Muscle of arm (tissue), 12 donors: ENCODE data around the gene CYP46A1. TPM values are rescaled to one million over a fixed set of nuclear protein-coding genes. Genes with fewer than 3 reads are reported as not detected.

Experiments used
- DNase-seq: peaks from one replicate; pipeline ENCODE4 v3.0.0-alpha.2; 2013
- polyA plus RNA-seq, 12 donors: library from polyadenylated mRNA; unstranded; fragments of 120-200 nt; gene quantifications; one replicate each; pipeline ENCODE4 v1.2.1, GENCODE V29; 2013; ENCODE audit not compliant: insufficient read length in 12 of 12

The CYP46A1 gene
- polyA plus RNA-seq, 12 donors, result 1.9 to 6.5 (median 3.1) TPM; not detected in 1

DNA sequence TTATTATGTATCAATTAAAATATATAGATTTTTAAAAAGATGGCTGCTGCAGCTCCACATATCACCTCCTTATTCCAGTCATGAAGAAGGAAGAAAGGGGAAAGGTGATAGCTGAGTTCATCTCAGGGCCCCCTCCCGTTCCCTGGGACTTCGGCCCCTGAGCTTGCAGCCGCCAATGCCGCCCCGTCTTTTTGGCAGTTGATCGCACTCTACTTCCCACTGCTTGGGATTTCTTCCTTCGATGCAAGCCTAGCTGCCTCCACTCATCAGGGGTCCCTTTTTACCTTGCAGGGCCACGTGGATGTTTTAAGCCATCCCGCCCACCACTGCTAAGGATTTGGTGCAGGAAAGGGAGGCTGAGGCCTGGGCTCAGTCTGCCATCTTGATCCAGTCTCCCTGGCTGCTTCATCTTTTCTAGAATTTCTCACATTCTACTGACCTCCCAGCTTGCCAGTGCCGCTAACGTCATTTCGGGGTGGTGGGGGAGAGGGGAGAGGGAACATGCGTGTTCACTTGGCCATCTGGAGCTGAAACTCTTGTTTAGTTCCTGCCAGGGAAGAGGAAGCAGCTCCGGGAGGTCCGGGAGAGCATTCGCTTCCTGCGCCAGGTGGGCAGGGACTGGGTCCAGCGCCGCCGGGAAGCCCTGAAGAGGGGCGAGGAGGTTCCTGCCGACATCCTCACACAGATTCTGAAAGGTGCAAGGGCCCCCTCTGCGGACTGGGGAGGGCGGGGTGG, 31.3 kb downstream of the CYP46A1 start:
- DNase-seq, result no peak

DNA sequence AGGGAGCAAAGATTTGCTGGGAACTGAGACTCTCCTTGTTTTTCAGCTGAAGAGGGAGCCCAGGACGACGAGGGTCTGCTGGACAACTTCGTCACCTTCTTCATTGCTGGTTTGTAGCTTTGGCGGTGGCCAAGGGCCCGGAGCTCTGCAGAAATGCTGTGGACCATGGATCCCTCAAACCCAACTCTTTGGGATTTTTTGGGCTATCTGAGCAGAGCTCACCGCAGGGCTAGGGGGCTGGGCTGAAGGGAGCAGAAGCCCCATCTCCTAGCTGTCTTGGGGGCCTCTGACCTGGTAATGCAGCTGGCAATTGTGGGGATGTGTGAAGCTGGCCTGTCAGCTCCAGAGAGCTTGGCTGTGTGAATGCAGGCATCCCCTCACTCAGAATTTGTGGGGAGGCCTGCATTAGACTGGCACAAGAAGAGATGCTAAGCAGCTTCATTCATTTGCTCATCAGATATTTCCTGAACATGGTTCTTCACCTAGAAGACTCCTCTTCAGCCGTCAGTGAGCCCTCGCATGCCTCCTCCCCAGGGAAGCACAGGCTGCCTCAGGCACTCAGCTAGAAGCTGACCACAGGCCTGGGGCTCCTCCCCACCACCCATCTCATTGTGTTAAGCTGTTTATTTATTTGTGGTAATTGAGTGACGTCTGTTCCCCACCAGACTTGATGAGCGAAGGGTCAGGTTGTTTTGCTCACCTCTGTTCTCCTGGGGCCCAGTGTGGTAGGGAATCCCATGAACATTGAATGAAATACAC, 32.2 kb downstream of the CYP46A1 start:
- no peak for DNase-seq

DNA sequence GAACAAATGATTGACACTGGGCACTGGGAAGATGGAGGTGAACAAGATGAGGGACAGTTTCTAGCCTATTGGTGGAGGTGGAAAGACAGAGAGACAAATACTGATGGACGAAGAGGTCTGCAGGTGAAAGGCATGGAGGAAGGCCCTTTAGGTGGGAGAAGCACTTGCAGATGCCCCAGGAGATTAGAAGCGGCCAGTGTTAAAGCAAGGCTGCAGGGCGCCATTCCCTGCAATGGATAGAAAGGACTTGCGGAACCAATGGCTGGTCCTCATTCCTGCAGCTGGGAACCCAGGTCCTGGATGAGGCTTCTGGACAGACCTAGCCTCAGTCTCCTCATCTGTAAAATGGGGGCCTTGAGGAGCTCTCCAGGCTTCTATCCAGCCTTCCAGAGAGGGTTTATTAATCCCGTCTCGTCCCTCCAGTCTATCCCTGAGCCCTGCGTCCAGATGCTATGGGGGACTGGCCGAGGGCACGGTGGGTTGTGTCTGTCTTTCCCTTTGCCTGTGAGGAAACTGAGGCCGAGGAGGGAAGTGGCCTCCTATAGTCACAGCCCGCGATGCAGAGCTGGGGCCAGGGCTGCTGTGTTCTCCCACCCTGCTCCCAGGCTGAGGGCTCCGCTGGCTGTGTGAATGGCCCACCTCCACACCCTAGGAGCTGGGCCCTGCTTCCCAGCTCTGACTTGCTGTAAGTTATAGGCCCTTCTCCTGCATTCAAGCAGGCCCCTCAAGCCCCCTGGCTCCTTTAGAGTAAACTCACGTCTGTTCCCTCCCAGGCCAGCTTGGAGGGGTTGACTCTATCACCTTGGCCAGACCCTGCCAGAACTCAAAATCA, 33.0 kb downstream of the CYP46A1 start:
- DNase-seq, result no peak

DNA sequence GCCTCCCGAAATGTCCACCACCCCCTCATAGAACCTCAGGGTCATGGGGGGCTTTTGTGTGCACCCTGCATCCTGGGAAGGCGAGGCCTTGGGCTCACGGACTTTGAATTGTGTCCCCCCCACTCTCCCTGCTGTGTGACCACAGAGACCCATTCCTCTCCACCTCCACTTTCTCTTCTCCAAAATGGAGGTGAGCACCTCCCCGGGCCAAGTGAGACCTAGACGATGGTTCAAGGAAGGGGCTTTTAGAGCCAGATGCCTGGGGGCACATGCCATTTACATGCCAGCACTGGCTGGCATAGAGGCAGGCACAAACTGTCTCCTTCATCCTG, 33.5 kb downstream of the CYP46A1 start:
- no peak for DNase-seq

DNA sequence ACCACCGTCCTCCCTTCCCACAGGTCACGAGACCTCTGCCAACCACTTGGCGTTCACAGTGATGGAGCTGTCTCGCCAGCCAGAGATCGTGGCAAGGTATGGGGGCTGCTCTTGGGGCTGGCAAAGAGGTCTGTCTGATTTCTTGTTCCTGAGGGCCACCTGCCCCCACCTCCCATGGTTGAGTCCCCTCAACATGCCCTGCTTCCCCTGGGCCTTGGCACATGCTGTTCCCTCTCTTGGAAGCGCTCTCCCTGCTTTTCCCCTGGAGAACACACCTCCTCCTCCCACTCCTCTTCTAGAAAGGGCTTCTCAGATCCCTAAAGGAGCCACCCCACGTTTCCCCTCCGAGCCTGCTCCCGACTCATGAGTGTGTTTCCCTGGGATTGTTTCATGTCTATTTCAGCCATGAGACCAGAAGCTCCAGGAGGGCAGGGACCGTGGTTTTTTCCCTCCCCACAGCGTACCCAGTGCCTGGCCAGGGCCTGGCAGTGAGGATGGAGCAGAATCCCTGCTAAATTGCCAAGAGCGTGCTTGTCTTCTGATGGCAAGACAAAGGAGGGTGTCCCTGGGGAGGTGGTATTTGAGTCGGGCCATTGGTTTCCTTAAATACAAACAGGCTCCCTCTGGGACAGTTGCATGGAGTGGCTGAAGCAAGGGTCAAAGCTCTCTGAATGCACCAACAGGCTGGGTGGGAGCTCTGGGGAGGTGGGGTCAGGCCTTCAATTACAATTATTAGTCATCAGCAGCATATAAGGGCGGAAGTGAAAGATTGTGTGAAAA, 34.1 kb downstream of the CYP46A1 start:
- DNase-seq, result no peak

DNA sequence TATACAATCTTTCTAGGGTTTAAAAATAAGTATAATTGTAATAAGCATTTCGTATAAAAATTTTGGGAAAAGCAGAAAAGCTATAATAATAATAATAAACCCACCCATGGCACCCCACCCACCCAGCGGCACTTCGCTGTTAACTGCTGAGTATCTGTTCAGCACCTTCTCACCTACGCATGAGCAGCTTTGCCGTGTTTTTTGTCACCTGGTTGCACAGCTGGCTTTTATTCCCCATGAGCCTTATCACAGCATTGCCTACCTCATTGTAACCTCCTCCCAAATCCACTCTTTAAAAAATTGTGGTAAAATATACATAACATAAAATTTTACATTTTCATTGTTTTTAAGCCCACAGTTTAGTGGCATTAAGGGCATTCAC, 34.7 kb downstream of the CYP46A1 start:
- no peak for DNase-seq

DNA sequence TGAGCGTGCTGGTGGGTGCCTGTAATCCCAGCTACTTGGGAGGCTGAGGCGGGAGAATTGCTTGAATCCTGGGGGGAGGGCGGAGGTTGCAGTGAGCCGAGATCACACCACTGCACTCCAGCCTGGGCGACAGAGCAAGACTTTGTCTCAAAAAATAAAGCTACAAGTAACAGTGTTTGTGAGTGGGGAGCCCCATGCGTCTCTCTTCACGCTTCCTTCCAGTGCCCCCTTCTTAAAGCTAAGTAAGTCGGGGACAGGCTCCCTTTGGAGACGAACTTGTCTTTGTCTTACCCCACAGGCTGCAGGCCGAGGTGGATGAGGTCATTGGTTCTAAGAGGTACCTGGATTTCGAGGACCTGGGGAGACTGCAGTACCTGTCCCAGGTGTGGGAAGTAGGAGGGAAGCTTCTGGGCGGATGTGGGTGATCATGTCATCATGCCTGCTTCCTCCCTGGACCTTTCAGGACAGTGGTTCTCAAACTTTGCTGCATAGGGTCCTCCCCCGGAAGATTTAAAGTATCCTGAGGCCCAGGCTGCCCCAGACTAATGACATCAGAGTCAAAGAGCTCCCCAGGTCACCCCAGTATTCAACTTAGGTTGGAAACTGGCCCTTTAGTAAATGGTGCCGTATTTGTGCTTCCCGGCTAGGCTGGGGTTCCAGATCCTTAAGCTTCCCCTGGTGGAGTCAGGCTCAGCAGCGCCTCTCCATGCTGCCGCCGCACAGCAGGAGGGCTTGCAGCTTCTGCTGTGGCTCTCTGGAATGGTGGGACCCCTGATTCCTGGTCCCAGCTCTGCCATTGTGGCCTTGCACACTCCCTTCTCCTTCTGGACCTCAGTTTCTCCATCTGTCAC, 37.1 kb downstream of the CYP46A1 start:
- no peak for DNase-seq

DNA sequence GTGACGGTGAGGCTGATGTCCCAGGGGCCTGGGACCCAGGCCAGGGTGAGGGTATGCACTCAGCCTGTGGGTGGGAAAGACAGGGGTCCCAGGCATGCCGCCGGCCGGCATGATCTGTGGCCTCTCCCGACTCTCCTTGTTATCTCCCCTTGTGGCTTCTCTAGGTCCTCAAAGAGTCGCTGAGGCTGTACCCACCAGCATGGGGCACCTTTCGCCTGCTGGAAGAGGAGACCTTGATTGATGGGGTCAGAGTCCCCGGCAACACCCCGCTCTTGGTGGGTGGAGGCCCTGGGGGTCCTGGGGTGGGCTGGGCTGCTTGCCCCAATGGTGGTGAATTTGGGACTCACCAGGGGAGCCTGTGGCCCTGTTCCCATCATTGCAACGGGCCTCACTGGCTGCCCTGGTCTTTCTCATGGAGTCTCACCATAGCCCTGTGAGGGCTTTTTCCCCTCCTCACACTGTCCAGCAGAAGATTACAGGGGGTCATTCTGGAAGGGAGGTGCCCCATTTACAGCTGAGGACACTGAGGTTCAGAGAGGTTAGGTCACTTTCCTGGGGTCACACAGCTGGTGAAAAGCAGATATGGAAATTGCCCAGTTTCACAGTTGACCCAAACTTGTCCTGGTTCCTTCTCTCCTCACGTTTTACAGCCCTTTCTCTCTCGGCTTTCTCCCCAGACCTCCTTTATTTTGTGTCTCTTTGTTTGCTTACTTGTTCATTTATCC, 37.9 kb downstream of the CYP46A1 start:
- DNase-seq, result no peak

DNA sequence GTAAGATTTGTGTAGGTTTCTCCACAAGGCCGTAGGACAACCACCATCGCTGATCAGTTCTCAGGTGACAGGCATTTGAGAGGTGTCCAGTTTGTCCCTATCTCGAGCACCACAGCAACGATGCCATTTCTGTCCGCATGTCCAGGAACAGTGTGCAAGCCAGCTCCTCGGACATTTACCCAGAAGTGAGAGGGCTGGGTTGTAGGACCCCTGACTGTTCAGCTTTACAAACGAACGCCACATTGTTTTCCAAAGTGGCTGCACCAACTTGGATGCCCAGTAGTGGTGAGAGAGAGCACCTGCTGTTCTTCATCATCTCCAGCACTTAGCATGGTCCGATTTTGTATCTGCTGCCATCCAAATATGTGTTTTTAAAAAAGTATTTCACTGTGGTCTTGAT, 38.6 kb downstream of the CYP46A1 start:
- no peak for DNase-seq

DNA sequence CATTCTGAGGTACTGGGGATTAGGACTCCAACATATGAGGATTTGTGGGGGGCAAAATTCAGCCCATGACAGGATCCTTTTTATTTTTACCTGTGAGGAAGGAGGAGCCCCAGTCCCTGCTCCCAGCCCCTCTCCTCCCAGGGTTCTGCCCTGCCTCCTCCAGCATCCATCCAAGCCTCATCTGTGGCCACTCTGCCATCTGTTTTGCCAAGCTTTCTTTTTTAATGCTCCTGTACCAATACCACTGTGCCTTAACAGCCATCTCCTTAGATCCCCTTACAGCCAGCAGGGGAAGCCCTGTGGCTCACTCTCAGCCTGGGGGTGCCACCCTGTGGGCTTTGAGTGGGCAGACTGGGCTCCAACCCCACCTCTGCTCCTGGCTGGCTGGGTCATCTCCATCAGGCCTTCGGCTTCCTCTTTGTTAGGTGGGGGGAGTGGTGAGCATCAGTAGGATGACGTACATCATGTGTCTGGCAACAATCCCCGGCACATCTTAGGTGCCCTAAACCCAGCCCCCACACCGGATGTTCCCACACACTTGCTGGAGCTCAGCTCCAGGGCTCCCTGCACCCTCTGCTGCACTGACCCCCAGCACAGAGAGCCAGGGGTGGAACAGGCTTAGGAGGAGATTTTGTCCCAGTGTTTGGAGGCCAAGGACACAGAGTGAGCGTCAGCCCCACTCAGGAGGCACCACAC, 40.2 kb downstream of the CYP46A1 start:
- no peak for DNase-seq

DNA sequence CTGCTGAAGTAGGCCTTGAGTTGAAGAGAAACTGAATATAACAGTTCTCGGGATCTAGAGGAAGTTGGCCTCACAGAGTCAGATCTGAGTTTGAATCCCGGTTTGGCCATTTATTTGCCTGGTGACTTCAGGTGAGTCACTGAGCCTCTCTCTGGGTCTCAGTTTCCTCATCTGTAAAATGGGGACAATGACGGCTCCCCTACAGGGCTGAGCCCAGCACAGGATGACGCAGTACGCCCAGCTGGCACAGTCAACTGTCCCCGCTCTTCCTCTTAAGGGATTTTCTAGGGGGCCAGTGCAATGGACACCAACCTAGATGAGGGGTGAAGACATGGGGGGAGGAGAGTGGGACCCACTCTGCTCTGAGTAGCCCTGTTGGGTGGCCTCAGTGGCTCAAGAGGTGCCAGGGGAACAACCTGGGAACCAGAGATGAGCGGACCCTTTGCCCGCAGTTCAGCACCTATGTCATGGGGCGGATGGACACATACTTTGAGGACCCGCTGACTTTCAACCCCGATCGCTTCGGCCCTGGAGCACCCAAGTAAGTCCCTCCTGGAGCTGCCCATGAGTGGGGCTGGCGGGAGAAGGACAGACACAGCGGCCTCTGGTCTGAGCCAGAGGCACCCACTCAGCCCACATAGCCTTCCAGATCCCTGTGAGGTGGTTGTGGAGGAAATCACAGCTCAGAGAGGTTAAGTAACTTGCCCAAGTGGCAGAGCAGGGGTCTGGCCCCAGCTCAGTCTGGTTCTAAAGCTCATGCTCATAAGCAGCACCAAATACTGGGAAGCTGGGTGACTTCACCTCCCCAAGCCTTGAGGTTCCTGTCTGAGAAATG, 41.1 kb downstream of the CYP46A1 start:
- DNase-seq, result no peak

DNA sequence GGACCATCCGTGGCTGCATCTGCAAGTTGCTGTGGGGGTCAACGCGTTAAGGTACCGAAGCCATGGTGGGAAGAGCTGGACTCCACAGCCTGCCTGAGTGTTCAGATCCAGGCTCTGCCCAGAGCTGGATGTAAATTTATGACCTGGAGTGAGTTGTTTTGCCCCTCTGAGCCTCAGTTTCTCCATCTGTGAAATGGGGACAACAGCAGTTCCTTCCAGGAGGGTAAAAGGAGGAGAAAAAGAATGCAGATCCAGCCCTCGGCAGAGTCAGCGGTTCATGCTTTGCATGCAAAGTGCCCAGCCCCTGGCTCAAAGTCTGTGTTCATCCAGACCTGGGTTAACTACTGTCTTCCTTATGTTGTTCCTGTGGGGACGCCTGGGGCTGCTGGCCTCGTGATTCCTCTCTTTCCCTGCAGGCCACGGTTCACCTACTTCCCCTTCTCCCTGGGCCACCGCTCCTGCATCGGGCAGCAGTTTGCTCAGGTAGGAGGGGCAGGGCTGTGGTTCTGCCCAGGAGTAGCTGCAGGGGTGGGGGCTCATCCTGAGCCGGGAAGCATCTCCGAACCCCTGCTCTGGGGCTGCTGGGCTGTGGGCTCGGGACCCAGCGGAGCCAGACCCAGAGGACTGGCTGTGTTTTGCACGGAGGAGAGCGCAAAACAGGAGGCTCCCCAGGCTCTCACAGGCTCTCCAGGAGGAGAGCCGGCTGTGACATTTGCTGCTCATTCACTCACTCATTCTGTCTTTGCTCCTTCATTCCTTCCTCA, 41.9 kb downstream of the CYP46A1 start:
- no peak for DNase-seq

DNA sequence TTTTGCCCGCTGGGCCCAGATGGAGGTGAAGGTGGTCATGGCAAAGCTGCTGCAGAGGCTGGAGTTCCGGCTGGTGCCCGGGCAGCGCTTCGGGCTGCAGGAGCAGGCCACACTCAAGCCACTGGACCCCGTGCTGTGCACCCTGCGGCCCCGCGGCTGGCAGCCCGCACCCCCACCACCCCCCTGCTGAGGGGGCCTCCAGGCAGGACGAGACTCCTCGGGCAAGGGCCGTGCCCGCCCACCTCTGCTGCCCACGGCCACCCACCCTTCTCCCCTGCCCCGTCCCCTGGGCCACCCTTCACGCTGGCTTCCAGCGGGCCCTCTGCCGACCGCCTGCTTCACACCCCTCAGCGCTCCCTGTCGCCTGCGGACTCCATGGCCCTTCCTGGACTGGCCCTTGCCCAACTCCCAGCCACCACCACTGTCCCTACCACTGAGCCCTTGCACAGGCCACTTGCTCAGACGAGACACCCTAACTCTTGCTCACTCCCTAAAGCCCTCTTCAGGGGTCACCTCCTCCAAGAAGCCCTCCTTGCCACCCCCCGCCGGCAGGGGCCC, 42.5 kb downstream of the CYP46A1 start:
- no peak for DNase-seq

DNA sequence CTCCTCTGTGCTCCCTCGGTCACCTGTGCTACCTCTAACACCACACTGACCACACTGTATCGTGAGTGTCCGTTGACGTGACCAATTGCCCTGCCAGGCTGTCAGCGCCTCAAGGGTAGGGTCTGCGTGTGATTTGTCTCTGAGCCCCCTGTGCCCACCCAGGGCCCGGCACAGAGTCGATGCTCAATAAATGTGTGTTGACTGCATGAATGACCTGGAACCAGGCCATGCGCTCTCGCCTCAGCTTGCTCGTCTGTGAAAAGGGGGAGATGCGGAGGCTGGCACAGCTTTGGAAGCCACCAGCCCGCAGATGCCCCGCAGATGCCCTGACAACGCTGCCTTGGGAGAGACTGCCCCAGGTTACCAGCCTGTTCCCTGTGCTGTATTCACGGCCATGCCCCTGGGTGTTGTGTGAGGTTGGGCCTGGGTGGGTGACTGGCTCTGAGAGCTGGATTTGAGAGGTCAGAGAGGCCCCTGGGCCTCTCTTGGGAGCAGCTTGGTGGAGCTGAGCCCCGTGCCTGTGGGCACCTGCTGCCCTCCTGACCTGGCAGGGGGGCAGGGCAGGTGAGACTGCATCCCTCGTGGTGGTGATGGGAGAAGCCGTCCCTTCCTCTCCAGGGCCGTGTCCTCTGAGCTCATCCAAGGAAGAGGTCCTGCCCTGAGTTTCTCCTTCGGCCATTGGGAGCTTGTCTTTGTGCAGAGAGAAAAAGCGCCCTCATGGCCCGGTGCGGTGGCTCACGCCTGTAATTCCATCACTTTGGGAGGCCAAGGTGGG, 43.2 kb downstream of the CYP46A1 start:
- DNase-seq, result no peak

DNA sequence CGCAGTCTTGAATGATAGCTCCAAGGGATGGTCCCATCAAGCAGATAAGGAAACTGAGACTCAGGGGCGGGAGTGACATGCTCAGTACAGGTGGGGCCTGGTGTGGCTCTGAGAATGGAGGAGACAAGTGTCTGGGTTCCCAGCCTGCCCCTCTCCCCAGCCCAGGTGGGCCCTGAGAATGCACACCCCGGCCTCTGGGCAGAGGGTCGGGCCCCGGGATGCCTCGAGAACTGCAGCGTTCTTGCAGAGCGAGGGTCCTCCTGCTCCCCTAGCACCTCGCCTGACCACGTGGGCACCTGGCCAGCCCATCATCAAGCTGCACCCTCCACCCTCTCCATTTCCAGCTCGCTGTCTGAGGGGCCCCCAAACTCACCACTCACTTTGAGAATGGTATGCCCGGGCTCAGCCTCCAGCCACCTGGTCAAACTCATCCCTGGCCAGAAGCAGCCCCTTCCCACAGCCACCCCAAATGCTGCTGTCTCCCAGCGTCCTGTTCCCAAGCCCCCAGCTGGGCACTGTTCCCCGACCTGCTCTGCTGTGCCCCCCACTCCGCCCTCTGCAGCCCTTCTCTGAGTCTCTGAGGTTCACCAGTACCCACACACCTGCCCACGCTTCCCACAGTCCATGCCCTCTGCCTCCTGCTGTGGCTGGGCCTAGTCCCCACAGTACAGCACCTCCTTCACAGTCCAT, 44.3 kb downstream of the CYP46A1 start:
- no peak for DNase-seq

DNA sequence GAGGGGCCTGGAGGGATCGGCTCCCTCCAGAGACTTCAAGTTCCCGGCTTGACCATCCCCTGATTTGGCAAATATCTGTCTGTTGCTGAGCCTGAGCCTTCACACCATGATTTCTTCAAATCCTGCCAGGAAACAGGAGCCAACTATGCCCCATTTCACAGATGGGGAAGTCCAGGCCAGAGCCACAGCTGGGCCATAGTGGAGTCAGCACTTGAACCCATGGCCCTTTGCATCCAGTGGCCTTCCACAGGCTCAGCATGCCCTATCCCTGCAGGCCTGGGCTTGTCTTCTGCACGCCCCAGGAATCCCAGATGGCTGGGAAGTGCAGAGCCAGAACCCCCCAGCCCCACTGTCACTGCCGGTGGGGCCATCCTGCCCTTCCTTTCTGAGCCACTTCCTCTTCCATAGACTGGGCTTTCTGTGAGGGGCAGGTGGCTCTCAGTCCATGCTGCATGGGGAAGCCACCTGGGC, 44.9 kb downstream of the CYP46A1 start:
- DNase-seq, result no peak
